Kidney (tissue), 14 donors: ENCODE results near the gene BRCC3. TPM values are rescaled to one million over a fixed set of nuclear protein-coding genes. Genes with fewer than 3 reads are reported as not detected.

Experiments
- DNase-seq, 5 donors: peaks; one replicate each; pipeline ENCODE4 v3.0.0-alpha.2; 2013 to 2020
- FAIRE-seq: peaks from 2 replicates; lab custom pipeline; 2012; peaks lifted over from hg19 to GRCh38; lab: Jason Lieb, UNC
- H3K27ac ChIP-seq, 2 donors: one replicate each; pipeline ENCODE4 v1.7.0; 2013; ENCODE audit warnings: low read depth in 2 of 2, low read length in 2 of 2, inconsistent platforms in 1 of 2
- H3K27me3 ChIP-seq: one replicate; pipeline ENCODE4 v1.7.1; 2013; ENCODE audit warnings: low read length, inconsistent platforms; ENCODE audit not compliant: control insufficient read depth, insufficient read depth
- H3K36me3 ChIP-seq, 3 donors: one replicate each; pipeline versions ENCODE4 v1.7.0 to v1.7.1; 2013; ENCODE audit warnings: low read length in 3 of 3, control low read depth in 1 of 3, inconsistent platforms in 1 of 3; ENCODE audit not compliant: insufficient read depth in 3 of 3, control insufficient read depth in 2 of 3
- H3K4me1 ChIP-seq, 3 donors: one replicate each; pipeline versions ENCODE4 v1.7.0 to v1.7.1; 2013; ENCODE audit warnings: low read length in 3 of 3, inconsistent platforms in 1 of 3, low read depth in 1 of 3; ENCODE audit not compliant: control insufficient read depth in 2 of 3, insufficient read depth in 2 of 3
- H3K4me3 ChIP-seq, 3 donors: one replicate each; pipeline versions ENCODE4 v1.7.0 to v1.8.1; 2013; ENCODE audit warnings: low read length in 3 of 3, control low read depth in 1 of 3, inconsistent platforms in 1 of 3
- H3K9ac ChIP-seq, 3 donors: one replicate each; pipeline versions ENCODE4 v1.7.0 to v1.7.1; 2013; ENCODE audit warnings: low read length in 3 of 3, control low read depth in 1 of 3, inconsistent platforms in 1 of 3
- H3K9me3 ChIP-seq, 3 donors: one replicate each; pipeline versions ENCODE4 v1.7.0 to v1.7.1; 2013; ENCODE audit warnings: low read length in 3 of 3, control low read depth in 1 of 3, inconsistent platforms in 1 of 3; ENCODE audit not compliant: control insufficient read depth in 2 of 3, insufficient read depth in 1 of 3
- CTCF ChIP-seq: IDR thresholded peaks from 3 replicates; pipeline ENCODE4 v1.5.1; 2012; ENCODE audit warnings: mild to moderate bottlenecking, moderate library complexity, borderline replicate concordance; ENCODE audit not compliant: insufficient read depth; ENCODE audit errors: extremely low read depth
- intact Hi-C: fragments of 100-400 bp; cut with DNase I; formaldehyde crosslinking; loops from one replicate; pipeline ENCODE4 v1.11.1; 2022
- polyA plus RNA-seq: library from polyadenylated mRNA; stranded (reverse); fragments of 350-450 nt; fragmentation: Illumina TruSeq; extraction: RNeasy Lipid Tissue Mini Kit (QIAGEN cat#74804); gene quantifications from one replicate; pipeline ENCODE4 v1.2.3, GENCODE V29; 2014; ENCODE audit warnings: low read depth, low replicate concordance; ENCODE audit not compliant: insufficient read depth
- total RNA-seq: library from RNA; stranded (reverse); fragmentation: NEBNext Ultra II Directional; extraction: Animal tissue kit (Norgen Biotek cat#: 25700); gene quantifications from one replicate; pipeline ENCODE4 v1.2.1, GENCODE V29; 2021
- donor health status: control.
- donor health status: control.
- donor health status: control.
- donor health status: control.
- donor health status: control.
- donor health status: DM: yes; HTN: yes; CAD: no.
- donor health status: Normal renal cell carcinoma (clear cell type).

Gene BRCC3
- total and polyA plus RNA-seq, 2 donors from 2014 or later = 14.4 to 23.0 TPM

- H3K4me1 ChIP-seq = peaks cover 0 to 2% (median 0%) of the 10 kb centered on the region in 3 donors
Observed at GRCh38 chrX:155023907-155024833, 47.1 kb upstream of the BRCC3 start.

GRCh38 chrX:155026420-155026726 lies 44.9 kb upstream of the BRCC3 start:
- Histone ChIP-seq H3K9ac (peak overlapping the region in 1 of 3 donors; percentile 46), H3K36me3 (no peaks in the 10 kb centered on the region), H3K9me3 (no peaks in the 10 kb centered on the region), H3K4me3 (peak overlapping the region; percentile 54 to 75 (median 60)), H3K4me1 (peaks cover 0 to 2% (median 0%) of the 10 kb centered on the region in 3 donors), H3K27me3 (no peaks in the 10 kb centered on the region), H3K27ac (peak overlapping the region; percentile 94)
- no peak for DNase-seq
- no peak for TF ChIP-seq CTCF
- intact Hi-C loops = no loop called here
- FAIRE-seq = peak; percentile 32

More at GRCh38 chrX:155023907-155024833, 47.1 kb upstream of the BRCC3 start:
- FAIRE-seq = no peak
- Histone ChIP-seq H3K9ac (no peak overlapping the region), H3K27ac (no peak overlapping the region), H3K36me3 (no peaks in the 10 kb centered on the region), H3K27me3 (no peaks in the 10 kb centered on the region), H3K9me3 (no peaks in the 10 kb centered on the region), H3K4me3 (no peak overlapping the region)
- intact Hi-C loops = no loop called here
- TF ChIP-seq CTCF = no peak
- no peak for DNase-seq

- DNase-seq = peak; percentile 94 to 98 (median 97)
- H3K4me3 ChIP-seq = peak within 1 kb of the TSS; percentile 92 to 98 (median 94)
- FAIRE-seq = no peak
- H3K27me3 ChIP-seq = no peaks in the 10 kb centered on the region
- intact Hi-C loops = no loop called here
- no peaks in the 10 kb centered on the region for H3K9me3 ChIP-seq
- peaks cover 0 to 2% (median 0%) of the 10 kb centered on the region in 3 donors for H3K4me1 ChIP-seq
- H3K9ac ChIP-seq = peak within 1 kb of the TSS; percentile 86 to 96 (median 95)
- H3K36me3 ChIP-seq = no peaks in the 10 kb centered on the region
- no peak for TF ChIP-seq CTCF
- H3K27ac ChIP-seq = peak within 1 kb of the TSS; percentile 94
Observed at GRCh38 chrX:155026727-155027508, 44.4 kb upstream of the BRCC3 start, which contains the start of gene FUNDC2. Gene FUNDC2, plus strand, starts transcription at chrX:155026844. Its CDS starts 95 bp downstream, at chrX:155026939.
